BJ (cell line): ENCODE results near the gene ASB7. TPM values are rescaled to one million over a fixed set of nuclear protein-coding genes. Genes with fewer than 3 reads are reported as not detected.

Source experiments
- CTCF ChIA-PET: fragments of 350-600 bp; formaldehyde crosslinking; extraction: SDS; loops from one replicate; lab custom pipeline; 2021; ENCODE audit warnings: antibody characterized with exemption, inconsistent platforms; lab: Yijun Ruan, JAX
- POLR2A ChIA-PET: fragments of 300-600 bp; sonication (Branson Sonifier 250); formaldehyde crosslinking; extraction: SDS; loops from one replicate; lab custom pipeline; 2021; ENCODE audit warnings: antibody characterized with exemption; lab: Charles Lee
- DNase-seq: peaks from one replicate; pipeline ENCODE4 v3.0.0-alpha.2; 2011; ENCODE audit warnings: low read depth
- H3K27me3 ChIP-seq: 2 replicates; pipeline ENCODE4 v1.6.0; 2011; ENCODE audit warnings: low read length; ENCODE audit not compliant: control insufficient read depth, insufficient read depth
- H3K36me3 ChIP-seq: 2 replicates; pipeline ENCODE4 v1.5.1; 2011; ENCODE audit warnings: low read length; ENCODE audit not compliant: control insufficient read depth, insufficient read depth
- H3K4me3 ChIP-seq: 2 replicates; pipeline ENCODE4 v1.5.1; 2011; ENCODE audit warnings: low read depth, mild to moderate bottlenecking, control low read depth, low read length
- CTCF ChIP-seq: IDR thresholded peaks from 2 replicates; pipeline ENCODE4 v1.5.1; 2011; ENCODE audit warnings: low read depth, mild to moderate bottlenecking, control low read depth, inconsistent platforms, low read length, moderate library complexity; ENCODE audit not compliant: insufficient read depth
- polyA plus RNA-seq: library from polyadenylated mRNA; depleted of rRNA; stranded (reverse); fragments of >200 nt; gene quantifications from 2 replicates; pipeline ENCODE4 v1.2.3, GENCODE V29; 2011

ASB7 gene
- polyA plus RNA-seq, 1 experiment: 11.2 TPM

DNA sequence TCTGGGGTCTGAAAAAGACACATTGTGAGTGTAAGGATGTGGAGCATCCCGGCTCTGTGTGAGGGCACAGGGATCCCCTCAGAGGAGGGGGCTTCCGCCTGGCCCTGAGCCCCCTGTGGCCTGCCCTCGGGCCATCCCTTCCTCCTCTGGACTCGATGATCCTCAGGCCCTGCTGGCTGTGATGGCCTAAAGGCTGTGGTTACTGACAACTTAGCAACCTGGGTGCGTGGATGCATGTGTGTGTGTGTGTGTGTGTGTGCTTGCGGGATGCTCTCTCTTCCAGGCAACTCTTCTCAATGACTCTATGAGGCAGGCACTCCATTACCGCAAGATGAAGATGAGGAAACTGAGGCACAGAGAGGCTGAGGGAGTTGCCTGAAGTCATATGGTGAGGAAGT is 66.0 kb downstream of the ASB7 start:
- CTCF ChIA-PET: interaction anchor here (0.6 to 1.0 kb wide), 2 partner anchors 203 to 205 kb away, joined by 3 read pairs; no protein-coding TSS in a partner anchor
- Histone ChIP-seq H3K36me3 (no peaks in the 10 kb centered on the region), H3K4me3 (no peak overlapping the region), H3K27me3 (no peaks in the 10 kb centered on the region)
- DNase-seq: no peak
- POLR2A ChIA-PET: interaction anchor here (0.6 kb wide), 1 partner anchor 54 kb away, joined by 3 read pairs; no protein-coding TSS in a partner anchor
- TF ChIP-seq CTCF: no peak

DNA sequence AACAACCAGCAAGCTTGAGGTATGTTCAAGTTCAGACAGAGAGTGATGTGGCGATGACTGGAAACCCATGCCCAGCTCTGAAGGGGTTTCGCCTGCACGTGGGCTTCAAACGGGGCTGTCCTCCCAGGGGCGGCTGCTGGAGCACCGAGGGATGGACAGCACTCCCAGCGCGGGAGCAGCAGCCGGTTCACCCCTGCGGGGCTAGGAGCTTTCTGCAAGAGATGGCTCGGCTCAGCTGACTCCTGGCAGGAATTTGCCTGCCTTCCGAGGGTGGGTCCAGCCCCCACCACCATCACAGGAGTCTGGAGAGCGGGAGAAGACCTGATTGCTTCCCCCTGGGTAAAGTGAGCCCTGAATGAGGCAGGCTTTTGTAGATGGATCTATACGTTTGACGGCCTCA is 66.9 kb downstream of the ASB7 start:
- ChIA-PET CTCF (interaction anchor here (0.6 to 1.1 kb wide), 3 partner anchors 8 to 213 kb away, joined by 3 to 7 read pairs (median 3); no protein-coding TSS in a partner anchor), POLR2A (interaction anchor here (0.6 kb wide), 1 partner anchor 583 kb away, joined by 4 read pairs; the partner anchor contains the start of gene CHSY1)
- no peak for TF ChIP-seq CTCF
- Histone ChIP-seq H3K27me3 (no peaks in the 10 kb centered on the region), H3K36me3 (no peaks in the 10 kb centered on the region), H3K4me3 (no peak overlapping the region)
- DNase-seq: no peak

GRCh38 chr15:100670505-100671021 is 68.2 kb downstream of the ASB7 start:
- POLR2A ChIA-PET: no interaction called here
- Histone ChIP-seq H3K4me3 (no peak overlapping the region), H3K36me3 (no peaks in the 10 kb centered on the region), H3K27me3 (no peaks in the 10 kb centered on the region)
- TF ChIP-seq CTCF: no peak
- CTCF ChIA-PET: interaction anchor here (0.6 to 3.1 kb wide), 10 partner anchors 11 to 340 kb away, joined by 3 to 69 read pairs (median 6); partner anchors contain the start of gene LRRK1
- DNase-seq: no peak

DNA sequence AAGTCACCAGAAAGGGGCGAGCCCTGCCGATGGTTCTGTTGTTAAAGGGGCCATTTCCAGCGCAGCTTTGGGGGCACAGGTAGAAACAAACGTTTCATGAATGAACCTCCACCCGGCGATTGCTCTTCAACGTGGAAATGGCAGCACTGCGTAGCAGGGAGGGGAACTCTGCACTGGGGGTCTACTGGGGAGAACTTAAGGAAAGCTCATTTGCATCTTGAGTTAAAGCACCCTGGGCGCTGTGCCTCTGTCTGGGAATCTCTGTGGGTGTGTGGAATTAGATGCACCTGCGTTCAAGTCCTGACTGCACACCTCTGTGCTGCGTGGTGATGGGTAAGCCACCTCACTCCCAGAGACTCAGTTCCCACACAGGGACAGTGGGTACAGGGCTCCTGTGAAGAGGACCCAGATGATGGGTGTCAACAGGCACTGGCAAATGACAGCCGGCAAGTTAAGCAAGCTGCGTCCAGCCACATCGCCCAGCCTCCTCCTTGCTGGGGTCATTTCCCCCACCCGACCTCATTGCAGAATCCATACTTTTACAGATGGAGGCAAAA is 68.8 kb downstream of the ASB7 start:
- no peaks in the 10 kb centered on the region for H3K36me3 ChIP-seq
- TF ChIP-seq CTCF: no peak
- no peaks in the 10 kb centered on the region for H3K27me3 ChIP-seq
- POLR2A ChIA-PET: no interaction called here
- CTCF ChIA-PET: interaction anchor here (0.6 to 3.1 kb wide), 46 partner anchors 8 to 339 kb away, joined by 3 to 69 read pairs (median 5); partner anchors contain the start of genes ALDH1A3 and LRRK1
- no peak overlapping the region for H3K4me3 ChIP-seq
- DNase-seq: no peak

DNA sequence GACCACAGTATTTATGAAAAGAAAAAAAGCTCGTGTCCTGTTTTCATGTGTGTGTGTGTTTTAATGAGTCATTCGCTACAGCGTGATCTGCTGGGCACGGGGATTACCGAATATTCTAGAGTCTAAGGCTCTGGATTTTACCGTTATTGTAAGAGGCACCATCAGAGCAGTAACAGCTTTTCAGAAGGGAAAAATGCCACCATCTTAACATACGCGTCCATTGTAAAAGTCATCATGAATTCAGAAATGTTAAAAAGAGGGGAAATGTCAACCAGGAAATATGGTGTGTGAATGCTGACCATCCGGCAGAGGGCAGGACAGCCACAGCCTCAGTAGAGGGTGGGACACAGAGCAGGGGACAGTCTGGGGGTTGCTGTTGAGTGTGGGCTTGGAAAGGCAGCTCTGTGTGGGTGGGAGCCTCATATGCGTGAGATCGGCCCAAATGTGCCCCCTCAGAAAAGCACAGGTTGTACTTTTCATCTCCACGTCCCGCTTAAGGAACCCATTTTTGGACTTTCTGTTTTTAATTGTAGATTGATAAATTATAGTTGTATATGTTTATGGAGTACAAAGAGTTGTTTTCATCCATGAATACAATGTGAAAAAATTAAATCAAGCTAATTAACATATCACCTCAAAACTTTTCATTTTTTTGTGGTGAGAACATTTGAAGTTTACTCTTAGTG is 69.6 kb downstream of the ASB7 start:
- Histone ChIP-seq H3K4me3 (no peak overlapping the region), H3K27me3 (no peaks in the 10 kb centered on the region), H3K36me3 (no peaks in the 10 kb centered on the region)
- POLR2A ChIA-PET: no interaction called here
- DNase-seq: peak; percentile 16
- peak; percentile 86 for TF ChIP-seq CTCF
- CTCF ChIA-PET: interaction anchor here (0.7 to 3.1 kb wide), 49 partner anchors 9 to 336 kb away, joined by 3 to 69 read pairs (median 5); partner anchors contain the start of genes ALDH1A3 and LRRK1
